HG03432 (cell line): Measurements from ENCODE around the gene STRIP1.

Source experiments
- ATAC-seq: cut with Tn5 transposase; IDR thresholded peaks from one replicate; pipeline ENCODE4 v1.9.1; 2021; ENCODE audit warnings: mild to moderate bottlenecking, moderate library complexity; ENCODE audit not compliant: unreplicated experiment

Gene STRIP1

DNA sequence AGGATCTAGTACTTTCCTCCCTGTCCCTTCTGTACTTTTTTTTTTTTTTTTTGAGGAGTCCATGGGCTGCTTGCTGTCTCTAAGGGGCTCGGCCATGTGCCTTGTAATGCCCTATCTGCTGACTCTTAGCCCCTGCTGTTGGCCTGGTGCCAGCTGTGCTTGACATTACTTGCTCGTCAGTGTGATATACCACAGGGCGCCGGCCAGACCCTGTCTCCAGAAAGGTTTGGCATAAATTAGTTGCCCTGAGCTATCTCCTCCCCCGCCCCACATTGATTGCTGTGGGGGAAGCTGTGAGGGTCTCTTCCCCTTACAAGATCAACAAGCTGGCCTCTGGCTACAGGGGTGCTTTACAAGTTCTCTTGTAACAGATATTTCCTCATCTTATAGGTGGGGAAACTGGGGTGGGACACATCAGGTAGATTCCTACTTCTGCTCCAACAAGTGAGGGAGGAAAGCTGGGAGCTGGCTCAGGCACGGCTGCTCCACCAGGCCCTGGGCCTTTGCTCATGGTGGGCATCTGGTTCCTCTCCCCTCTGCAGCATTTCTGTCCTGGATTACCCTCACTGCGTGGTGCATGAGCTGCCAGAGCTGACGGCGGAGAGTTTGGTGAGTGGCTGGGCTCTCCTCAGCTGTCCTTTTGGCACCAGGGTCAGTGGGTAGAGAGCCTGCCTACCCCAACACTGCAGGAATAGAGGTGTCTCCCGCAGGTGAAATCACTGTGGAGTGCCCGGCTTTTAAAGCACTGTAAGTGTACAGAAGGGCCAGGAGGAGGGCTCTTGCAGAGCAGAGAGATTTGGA lies 15.6 kb downstream of the STRIP1 start:
- ATAC-seq: no peak

DNA sequence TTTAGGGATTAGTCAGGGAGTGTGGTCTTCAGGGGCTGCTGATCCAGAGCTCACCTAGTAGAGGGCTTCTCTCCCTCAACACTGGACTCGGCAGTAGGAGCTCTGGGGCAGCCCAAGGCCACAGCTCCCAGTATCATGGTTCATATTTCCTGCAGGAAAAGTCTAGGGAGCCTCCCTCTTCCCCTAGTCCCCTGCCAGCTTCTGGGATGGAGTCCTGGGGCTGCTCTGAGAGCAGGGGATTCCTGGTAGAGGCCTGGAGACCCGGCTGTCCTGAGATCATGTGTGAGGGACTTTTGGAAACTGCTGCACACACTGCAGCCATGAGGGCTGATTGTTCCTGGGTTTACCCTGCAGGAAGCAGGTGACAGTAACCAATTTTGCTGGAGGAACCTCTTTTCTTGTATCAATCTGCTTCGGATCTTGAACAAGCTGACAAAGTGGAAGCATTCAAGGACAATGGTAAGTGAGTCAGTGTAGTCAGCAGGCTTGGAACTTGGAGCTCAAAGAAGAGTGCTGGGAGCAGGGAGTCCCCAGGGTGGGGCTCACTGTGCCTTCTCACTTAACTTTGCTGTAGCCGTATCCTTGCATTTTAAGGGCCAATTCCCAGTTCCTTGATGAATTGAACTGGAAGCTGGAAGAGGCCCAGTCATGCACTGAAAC lies 16.3 kb downstream of the STRIP1 start:
- no peak for ATAC-seq

DNA sequence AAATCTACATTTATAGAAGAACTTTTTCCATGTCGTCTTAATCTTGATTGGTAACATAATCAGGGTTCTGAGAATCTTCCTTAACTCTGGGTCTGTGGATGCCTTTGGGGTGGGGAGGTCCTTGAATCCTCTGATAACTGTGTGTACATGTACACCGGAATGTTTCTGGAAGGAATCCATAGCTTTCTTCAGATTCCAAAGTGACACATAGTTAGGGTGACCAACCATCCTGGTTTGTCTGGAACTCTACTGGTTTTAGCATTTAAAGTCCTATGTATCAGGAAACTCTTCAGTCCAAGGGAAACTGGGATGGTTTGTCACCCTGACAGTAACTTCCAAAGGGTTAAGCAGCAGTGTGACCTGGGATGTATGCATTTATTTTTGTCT lies 16.8 kb downstream of the STRIP1 start:
- ATAC-seq: no peak

DNA sequence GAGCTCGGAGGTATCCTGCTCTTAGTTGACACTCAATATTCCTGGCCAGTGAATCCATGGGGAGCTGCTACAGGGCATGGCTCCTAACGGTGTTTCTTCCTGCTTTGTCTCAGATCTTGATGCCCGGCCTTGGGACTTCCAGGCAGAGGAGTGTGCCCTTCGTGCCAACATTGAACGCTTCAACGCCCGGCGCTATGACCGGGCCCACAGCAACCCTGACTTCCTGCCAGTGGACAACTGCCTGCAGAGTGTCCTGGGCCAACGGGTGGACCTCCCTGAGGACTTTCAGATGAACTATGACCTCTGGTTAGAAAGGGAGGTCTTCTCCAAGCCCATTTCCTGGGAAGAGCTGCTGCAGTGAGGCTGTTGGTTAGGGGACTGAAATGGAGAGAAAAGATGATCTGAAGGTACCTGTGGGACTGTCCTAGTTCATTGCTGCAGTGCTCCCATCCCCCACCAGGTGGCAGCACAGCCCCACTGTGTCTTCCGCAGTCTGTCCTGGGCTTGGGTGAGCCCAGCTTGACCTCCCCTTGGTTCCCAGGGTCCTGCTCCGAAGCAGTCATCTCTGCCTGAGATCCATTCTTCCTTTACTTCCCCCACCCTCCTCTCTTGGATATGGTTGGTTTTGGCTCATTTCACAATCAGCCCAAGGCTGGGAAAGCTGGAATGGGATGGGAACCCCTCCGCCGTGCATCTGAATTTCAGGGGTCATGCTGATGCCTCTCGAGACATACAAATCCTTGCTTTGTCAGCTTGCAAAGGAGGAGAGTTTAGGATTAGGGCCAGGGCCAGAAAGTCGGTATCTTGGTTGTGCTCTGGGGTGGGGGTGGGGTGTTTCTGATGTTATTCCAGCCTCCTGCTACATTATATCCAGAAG lies 19.4 kb downstream of the STRIP1 start:
- no peak for ATAC-seq

DNA sequence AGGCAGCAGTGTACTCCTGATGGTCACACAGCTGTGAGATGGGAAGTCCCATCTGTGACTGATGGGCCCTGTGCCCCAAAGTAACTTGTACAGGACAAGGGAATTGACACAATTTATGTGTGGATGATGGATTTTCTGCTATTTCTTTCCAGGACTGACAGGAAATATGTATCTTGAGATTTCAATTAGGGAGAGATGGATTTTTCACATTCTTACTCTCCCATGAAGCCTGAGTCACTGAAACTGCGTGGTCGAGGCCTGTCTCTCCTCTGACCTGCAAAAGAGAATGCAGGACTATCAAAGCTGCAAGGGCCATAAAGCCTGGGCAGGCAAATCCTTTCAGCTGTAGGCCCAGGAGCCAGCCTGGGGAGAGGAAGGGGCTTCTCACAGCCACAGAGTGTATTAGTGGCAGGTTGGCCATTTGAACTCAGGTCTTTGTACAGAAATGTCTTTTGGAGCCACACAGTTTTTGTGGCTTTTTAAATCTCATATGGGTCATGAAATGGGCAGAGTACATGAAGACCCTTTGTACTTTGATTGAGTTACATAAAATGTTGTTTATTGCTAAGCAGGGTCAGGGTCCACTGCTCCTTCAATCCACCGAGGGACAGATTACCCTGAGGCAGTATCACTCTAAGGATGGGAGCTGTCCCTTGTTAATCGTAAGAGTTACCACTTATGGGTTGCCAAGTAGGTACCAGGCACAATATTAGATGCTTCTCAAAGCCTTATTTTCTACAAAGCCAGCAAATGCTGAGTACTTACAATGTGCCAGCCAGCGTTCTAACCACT lies 21.3 kb downstream of the STRIP1 start:
- no peak for ATAC-seq

DNA sequence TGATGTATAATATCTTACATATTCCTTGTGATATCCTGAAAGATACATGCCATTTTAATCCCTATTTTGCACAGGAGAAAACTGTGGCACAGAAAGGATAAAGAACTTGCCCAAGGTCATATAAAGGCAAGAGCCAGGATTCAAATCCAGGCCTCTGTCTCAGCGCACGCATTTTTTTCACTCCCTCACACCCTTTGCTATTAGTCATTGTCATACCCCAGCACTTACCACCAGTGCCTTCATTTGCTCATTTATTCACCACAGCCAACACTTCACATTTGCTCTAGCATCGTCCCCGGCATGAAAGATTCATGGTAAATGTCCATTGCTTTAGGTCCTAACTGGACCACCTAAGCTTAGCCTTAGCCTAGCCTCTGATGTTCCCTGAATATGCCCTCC lies 21.9 kb downstream of the STRIP1 start:
- no peak for ATAC-seq

DNA sequence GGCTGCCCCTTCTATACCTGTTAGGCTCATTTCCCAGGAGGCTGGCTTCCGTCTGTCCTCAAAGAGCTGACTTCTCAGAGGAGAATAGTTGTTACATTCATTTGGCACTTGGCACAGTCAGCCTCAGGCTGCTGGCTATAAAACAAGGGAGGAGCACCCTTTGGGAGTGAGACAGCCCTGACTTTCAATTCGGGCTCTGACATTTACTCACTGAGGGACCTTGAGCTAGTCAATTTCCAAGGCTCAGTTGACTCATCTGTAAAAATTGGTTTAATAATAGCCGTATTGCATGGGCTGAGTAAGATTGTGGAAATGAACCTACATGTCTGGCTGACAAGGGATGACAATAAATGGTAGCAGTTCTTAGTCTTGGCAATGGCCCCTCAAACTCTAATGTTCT lies 22.4 kb downstream of the STRIP1 start:
- ATAC-seq: no peak

DNA sequence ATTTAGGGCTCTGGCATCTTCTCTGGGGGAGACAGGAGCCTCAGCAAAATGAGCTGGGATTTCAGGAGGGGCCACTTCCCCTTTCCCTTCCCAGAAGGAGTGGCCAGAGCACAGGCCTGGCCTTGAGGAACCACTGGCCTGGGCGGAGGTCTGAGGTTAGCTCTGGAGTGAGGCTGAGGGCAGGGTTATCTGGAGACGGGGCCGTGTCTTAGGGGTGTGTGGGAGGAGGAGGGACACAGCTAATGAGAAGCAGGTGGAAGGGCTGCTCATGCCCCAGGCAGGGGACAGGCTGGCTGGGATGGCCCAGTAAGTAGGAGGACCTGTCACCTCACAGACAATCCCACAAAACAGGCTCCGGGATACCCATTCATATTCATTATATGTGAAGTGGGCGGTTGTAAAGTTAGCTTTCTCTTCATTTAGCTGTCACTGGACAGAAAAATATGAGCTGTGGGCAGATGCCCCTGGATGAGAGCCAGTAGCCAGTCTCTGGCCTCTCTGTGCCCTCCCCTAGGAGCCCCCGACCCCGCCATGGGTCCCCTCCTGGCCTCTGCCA lies 23.6 kb downstream of the STRIP1 start:
- ATAC-seq: no peak

DNA sequence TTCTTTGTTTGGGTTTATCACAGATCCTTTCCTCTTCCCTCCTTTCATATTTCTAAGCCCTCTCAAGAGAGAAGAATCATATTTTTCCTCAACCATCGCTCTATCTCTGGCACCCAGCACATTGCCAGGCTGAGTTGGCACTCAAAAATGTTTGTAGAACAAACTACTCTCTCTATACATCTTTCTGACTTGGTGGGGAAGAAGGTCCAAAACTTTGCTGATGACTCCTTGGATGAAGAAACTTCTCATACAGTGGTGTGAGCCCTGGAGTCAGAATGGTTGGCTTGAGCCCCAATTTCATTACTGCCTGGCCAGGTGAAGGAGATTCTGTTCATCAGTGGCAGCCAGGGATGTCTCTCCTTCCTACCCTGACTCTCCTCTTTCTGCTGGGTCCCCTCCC lies 24.2 kb downstream of the STRIP1 start:
- ATAC-seq: no peak

DNA sequence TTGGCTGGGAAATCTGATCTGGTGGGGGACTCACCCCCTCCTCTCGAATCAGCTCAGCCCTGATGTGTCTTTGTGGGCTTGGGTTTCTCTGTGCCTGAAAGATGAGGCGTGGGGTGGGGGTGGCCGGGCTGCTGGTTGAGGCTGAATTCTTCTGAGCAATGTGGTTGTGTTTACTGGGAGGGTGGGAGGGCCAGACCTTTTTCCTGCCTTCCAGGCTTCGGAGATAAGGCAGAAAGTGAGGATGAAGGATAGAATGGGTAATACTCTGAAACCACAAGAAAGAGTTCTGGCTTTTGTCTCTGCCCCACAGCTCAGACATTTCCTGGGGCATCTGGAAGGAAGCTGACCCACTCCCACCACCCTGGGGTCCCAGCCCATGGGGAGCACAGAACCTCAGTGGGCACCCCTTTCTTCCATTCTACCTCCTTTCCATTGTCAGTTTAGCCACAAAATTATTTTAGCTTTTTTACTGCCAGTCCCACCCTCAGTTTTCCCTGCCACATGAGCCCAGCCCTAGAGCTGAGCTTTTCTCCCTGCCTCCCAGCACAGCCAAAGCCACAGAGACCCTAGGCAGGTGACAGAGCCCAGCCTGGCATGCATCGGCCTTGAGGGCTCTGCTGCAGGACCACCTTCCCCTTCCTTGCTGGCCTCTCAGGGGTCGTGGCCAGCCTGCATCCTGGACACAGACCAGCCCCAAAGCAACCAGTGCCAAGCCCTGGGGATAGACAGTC lies 24.9 kb downstream of the STRIP1 start:
- no peak for ATAC-seq

DNA sequence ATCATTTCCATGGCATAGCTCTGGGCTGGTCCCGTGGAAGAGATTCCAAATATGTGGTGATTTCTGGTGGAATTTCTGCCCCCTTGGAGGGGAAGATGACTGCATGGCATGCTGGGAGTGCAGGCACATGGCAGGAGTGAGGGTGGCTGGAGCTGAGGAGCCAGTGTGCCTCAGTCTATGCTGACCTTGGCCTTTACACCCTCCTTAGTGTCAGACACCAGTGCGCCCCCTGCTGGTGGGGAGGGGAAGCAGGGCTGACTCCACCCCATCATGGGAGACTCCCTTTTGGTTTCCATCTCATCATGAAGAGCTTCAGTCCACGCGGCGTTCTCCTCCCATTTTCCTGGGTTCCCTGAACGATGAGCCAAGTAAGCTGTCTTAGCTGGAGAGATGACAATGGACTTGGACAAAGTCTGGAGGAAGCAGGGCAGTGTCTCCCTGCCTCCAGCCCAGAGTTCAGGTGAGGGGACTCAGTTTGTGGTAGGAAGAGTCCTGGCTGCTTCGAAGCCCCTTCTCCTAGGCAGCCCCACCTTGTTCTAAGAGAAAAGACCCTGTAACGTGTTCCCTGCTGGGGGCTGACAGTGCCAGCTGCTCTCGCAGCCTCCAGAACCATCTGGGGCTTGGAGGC lies 25.7 kb downstream of the STRIP1 start:
- no peak for ATAC-seq

DNA sequence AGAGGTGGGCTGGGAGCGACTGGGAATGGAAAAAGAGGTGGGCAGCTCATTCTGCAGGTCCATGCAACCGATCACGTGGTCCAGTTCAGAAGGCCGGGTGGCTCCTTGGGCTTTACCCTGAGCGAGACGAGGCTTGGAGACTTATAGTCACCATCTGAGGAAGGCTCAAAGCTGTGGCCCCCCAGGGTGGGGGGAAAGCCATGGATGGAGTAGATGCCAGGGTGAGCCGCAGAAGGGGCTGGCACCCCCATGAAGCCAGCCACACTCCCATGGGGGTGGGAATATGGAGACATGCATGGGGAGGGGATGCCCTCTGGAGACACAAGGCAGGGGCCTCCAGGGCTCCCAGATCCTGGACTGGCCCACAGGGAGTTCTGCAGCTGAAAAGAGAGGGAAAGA lies 26.2 kb downstream of the STRIP1 start:
- no peak for ATAC-seq

DNA sequence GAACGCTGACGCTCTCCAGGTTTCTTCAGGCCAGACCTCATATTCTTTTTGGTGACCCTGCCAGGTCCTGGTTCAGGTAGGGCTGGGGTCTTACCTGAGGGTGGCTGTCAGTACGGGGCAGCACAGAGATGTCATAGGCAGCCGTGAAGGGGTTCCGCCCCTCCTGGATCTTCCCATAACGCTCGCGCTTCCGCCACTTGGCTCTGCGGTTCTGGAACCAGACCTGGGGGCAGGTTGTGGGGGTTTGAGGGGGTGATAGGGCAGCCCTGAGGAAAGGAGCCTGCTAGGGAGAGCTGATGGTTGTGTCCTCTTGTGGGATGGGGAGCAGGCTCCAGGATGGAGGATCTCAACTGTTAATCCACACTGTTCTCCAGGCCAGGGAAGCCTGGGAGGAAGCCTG lies 26.9 kb downstream of the STRIP1 start:
- ATAC-seq: no peak

DNA sequence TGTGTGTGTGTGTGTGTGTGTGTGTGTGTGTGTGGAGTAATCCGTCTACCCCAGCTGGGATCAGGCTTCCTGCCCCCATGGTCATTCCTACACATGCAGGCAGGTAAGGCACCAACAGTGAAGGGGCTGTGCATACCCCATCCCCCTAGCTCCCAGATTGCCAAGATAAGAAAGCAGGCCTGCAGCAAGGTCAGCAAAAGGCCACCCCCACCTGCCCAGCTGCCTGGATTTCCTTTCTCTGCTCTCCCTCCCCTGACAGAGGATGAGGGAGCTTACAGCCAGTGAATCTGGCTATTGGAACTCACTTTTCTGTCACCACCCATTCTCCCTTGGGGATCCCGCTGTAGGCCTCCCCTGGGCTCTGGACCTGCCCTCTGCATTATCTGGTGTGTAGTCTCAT lies 28.2 kb downstream of the STRIP1 start:
- ATAC-seq: no peak

DNA sequence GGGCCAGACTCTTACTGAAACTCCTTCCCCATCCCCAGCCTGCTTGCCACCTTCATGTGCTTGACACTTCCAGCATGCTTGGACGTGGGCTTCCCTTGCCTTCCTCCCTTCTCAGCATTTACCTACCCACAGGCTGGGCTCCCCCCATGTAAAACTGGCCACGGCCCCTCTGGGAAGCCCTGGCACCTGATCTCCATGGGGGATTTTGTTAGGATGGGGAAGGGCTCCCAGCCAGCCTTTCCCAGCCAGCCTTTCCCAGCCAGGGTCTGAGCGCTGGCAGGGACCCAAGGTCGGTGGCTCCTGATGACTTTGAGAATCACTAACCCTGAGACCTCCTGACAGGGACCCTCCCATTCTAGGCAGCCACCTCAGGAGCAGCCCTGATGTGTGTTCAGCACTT lies 29.4 kb downstream of the STRIP1 start:
- no peak for ATAC-seq

DNA sequence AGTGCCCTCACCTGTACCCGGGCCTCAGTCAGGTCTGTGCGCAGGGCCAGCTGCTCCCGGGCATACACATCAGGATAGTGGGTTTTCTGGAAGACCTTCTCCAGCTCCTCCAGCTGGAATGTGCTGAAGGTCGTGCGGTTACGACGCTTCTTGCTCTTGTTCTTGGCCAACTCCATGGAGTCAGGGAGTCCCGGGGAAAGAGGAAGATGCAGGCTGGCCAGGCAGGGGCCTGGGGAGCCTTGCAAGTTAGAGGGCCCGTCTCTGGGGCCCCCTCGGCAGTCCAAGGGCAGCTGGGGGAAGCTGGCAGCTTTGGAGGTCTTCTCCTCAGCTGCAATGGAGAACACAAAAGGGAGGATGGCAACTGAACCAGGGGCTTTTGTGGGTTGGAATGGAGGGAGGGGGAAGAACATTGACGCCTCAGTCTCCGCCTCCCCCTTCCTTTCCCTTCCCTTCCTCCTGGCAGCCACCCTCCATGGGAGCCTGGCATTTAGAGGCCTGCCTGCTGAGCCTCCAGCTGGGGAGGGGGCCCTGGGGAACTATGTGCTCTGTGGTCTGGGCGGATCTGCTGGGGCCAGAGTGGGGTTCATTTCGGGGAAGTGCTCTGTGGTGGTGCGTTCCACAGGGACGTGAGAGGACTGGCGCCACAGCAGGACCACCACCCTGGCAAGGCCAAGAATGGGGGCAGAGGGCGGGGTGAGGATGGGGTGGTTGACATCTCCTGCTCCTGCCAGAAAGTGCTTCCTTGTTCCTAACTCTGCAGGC lies 30.3 kb downstream of the STRIP1 start:
- no peak for ATAC-seq

DNA sequence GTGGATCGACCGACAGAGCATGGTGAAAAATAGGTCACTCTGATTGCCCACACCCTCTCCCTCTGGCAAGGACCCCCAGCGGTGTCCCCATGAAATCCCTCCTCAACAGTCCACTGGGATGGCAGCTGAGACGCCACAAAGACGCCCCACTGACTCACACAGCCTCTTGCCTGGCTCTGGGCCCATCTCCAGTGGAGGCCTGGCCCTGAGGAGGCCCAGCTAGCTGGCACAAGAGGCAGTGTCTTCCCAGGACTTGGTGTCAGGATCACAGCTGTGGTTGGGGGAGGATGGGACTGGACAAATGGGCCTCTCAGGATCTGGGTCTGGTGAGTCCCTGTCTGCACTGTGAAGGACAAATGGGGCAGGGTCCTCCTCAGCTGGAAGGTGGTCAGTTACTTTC lies 31.4 kb downstream of the STRIP1 start:
- no peak for ATAC-seq

DNA sequence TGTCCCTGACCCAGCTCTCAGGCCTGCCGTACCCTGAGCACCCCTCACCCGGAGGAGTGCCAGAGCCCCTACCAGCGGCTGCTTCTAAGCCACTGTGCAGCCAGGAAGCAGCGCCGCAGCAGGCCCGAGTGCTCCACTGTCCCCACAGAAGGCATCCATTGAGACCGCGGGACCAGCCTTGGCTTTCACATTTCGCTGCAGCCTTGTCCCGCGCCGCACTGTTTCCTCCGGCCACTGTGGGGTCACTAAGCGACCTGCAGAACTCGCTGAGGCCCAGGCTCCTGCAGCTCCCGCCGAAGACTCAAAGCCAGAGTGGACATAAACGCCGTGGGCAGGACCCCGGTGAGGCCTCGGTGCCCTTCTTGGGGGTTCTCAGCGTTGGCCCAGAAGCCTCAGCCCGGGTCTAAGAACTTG lies 33.1 kb downstream of the STRIP1 start:
- no peak for ATAC-seq
